ENCODE results near the gene CCDC85B.
A peak's percentile ranks its signal among the peaks of the same experiment; 100 is the strongest.
"Not testable (repeated sequence)": the region's sequence is repeated elsewhere in the genome, so short reads cannot be mapped to it uniquely, and the experiment has no call there.

The CCDC85B gene

DNA sequence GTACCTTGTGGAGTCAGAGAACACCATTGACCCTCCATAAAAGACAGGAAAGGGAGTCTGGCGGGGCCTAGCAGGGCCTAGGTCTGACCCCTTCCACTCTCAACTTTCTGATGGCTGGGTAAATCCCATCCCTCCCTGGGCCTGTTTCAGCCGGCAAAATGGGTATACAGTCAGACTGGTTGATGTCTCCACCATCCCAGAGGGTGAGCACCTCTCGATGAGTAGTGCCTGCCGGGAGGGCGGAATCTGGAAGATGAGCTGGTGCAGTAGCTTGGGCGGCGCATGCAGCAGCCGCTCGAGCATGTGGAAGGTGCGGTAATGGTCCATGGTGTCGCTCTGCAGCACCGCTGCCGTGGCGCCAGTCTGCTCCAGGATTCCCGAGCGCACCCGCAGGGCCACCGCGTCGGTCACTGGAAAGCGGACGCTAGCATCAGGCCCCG, 2.7 kb upstream of the CCDC85B start:
- DNase-seq: peak; percentile 47

DNA sequence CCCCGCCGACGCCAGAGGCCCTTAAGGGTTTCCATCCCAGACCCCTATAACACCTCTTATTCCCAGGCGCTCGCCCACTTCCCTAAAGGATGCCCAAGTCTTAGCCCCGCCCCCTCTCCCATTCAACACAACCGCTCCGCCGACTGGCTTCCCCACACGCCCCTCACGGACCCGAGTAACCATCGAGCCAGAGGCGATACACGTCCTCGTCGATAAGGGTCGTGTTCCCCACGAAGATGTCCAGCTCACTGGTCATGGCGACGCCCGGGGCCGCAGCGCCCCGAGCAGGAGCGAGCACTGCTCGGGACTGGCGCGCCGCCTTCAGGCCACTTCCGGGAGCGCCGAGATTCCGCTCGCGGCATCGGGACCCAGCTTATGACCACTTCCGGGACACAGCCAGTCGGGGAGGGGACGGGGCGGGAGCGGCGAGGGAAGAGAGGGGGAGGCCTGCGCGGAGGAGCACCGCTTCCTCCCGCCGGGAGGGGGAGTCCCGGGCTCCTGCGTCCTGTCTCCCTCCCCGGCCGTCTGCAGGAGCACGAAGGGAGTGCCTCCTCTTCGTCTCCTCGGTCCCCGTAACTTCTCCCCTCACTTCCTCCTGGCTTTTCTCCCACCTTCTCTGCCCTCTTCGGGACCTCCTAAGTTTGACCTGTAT, 2.2 kb upstream of the CCDC85B start, which contains the start of gene FIBP:
FIBP (minus strand) TSS at position 309 of the 652 bp plus-strand sequence; CDS start at position 256, 53 bp downstream.
- peak; percentile 96 for DNase-seq

DNA sequence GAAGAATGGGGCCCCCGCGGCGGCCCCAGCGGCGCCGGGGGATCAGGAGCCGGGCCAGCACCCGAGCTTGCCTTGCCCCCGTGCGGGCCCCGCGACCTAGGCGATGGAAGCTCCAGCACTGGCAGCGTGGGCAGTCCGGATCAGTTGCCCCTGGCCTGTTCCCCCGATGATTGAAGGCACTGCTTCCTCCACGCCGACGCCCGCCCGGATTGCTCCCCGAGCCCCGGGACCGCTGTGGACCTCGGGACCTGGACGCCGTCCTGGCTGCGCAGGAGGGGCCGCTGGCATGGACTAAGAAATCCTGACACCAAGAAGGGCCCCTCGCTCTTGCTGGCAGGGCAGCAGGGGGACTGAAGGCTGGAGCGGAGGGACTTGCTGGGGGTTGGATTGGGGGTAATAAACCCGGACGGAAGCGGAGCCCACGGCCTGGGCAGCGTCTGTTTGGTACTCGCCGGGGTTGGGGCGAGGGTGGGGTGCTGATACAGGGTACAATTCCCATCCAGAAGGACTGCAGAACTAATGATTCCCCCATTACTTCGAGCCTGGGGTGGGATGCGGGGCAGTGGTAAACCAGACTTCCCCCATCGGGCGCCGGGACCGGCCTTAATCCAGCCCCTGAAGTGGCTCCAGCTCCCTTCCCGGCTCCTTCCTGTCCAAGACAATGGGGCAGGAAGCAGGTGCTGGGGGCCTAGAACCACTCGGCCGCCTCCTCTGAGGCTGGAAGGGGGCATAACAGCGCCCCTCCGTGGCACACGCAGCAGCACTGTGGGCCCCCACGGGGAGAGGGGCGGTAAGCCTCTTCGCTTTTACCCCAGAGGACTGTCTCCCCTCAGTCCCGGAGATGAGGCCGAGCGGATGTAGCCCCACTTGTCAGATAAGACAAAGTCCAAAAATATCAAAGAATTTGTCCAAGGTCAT, 1.0 kb downstream of the CCDC85B start:
- peak; percentile 35 for DNase-seq

DNA sequence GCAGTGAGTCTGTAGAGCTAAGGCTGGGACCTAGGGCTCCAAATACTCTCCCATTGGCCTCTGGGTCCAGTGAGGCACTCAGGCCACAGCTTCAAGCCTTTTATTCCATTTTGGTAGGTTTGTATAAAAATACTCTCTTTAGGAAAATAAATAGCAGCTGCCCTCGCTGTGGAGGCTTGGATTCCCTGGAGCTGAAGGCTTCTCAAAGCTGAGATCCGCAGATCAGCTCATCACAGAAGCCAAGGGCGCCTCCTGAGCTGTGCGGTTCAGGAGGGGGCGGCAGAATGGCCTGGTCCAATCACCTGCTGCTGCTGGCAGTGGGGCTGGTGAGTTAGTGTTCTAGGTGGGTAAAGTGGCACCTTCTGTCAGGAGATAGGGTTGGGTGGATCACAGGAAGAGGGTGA, 1.7 kb downstream of the CCDC85B start:
- not testable (repeated sequence) for DNase-seq

DNA sequence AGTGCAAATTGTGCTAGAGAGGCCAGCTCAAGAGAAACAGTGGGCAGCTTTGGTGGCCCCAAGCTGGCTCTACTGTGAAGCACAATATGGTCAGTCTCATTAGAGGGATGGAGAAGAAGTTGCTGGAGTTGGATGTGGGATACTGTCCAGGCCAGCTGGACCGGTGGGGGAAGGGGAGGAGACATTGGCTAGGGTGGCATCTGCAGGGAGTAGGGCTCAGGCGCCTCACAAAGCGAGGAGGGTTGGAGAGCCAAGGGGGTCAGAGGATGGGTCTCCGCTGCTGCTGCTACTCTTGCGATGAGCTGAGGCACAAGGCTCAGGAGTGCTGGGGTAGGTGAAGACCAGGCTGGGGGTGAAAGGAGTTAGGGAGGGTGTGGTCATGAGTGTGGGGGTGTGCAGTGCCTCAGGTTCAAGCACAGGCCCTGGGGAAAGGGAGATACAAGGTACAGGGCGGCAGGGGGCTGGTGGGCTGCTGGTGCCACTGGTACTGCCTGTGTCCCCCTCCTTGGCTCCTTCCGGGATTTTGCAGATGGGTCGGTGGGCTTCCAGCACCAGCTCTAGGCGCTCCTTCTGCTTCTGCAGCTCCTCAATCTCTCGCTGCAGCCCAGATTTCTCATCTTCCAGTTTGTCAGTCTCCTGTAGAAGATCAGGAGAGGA, 2.3 kb downstream of the CCDC85B start:
- no peak for DNase-seq

DNA sequence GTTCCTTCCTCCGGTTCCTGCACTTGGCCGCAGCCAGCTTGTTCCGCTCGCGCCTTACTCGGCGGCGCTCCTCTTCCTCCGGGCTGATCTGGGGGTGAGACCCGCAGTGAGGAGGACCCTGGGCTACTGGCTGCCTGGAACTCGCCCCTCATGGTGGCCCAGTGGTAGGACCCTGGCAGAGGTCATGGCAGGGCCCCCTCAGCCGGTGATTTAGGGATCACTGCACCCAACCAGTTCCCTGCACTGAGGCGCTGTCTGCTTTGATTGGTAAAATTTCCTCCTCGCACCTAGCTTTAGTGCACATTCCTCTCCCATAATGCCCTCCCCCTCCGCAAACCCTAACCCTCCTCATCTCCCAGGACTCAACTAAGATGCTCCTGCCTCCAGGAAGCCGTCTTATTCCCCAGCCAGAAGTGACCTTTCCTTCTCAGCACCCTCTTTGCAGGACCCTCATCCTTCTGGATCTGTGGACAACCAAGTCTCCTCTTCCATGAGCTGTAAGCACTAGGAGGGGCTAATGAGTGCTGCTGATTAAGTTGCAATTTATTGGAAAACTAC, 3.6 kb downstream of the CCDC85B start:
- peak; percentile 55 for DNase-seq

DNA sequence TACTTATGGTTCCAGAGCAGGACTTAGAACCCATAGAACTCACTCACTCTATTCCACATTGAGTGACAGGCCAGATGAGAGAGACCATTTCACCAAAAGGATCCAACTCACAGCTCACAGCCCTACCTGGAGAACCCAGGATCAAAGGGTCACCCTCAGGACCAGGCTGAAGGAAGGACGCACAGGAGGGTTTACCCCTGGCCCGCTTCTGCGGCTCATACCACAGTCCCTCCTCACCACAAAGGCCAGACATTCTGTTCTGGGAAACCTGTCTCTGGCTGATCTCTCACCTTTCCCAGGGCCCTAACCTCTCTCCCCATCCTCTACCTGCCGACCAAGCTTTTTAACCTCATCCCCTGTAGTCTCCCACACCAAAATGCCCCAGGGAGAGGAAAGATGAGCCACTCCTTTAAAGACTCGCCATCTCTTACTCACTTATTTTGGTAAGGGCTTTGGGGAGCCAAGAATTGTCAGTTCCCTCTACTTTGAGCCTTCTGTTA, 5.1 kb downstream of the CCDC85B start:
- DNase-seq: no peak

DNA sequence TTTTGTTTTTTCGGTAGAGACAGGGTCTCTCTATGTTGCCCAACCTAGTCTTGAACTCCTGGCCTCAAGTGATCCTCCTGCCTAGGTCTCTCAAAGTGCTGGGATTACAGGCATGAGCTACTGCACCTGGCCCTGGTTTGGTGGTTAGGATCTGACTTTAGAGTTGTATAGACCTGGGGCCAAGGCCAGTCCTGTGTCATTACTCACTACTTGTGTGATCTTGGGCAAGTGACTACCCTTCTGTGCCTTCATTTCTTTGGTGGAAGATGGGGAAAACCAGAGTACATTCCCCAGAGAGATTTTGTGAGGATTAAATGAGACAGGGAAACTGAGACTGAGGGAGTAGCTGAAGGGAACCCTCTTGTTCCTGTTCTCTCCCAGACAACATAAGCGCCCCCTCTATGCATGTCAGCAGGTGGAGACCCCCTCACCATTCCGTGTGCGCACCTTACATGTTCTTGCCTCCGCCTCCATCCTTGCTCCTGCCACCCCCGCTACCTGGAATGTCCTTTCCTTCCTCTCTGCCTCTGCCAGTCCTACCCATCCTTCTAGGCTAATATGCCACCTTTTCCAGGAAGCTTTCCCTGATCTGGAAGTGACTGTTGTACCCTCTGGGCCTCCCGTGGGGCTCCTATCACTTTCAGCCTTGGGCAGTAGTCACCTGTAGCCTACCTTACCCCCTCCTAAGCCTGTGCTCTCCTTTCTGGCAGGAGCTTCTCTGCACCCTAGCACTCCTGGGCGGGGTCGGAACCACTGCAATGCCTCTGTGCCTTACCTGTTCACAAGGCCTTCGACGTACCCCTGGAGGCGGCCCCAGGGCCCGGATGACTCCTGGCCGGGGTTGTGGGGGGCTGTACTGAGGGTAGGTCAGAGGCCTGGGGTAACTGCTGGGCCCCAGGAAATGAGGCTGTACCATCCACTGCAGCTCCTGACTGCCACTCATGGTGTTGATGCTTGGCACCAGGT, 5.8 kb downstream of the CCDC85B start:
- DNase-seq: no peak

DNA sequence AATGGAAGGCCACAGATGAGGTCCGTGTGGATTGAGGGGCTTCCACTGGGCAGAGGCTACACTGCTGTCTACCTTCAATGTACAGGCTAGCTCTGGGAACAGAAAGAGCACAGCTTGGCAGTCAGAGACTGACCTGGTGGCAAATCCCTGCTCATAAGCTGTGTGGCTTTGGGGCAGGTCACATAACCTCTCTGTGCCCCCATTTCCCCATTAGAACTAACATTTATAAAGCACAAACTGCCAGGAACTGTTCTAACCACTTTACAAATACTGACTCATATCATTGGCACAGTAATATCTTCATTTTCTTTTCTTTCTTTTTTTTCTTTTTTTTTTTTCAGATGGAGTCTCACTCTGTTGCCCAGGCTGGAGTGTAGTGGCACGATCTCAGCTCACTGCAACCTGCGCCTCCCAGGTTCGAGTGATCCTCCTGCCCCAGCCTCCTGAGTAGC, 6.6 kb downstream of the CCDC85B start:
- no peak for DNase-seq

DNA sequence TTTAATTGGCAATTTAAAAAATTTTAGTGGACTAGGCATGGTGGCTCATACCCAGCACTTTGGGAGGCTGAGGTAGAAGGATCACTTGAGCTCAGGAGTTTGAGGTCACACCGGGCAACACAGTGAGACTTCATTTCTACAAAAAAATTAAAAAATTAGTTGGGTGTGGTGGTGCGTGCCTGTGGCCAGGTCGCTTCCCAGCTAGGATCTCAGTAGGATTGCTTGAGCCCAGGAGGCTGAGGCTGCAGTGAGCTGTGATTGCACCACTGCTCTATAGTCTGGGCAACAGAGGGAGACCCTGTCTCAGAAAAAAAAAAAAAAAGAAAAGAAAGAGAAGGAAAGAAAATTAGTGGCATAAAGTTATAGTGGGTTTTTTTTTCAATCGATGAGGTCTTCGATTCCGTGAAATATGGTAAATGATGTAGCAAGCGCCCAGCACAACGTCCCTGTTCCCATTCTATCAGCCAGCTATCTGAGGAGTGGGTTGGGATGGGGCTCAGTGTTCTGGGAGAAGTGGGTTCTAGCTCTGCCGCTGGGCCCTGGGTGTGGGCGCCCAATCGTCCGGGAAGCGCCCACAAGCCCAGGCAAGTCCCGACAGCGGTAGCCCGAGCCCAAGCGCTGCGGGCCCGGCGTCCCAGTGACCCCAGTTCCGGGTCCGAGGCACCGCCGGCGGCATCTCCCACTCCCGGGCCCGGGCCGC, 8.3 kb downstream of the CCDC85B start:
- DNase-seq: no peak

DNA sequence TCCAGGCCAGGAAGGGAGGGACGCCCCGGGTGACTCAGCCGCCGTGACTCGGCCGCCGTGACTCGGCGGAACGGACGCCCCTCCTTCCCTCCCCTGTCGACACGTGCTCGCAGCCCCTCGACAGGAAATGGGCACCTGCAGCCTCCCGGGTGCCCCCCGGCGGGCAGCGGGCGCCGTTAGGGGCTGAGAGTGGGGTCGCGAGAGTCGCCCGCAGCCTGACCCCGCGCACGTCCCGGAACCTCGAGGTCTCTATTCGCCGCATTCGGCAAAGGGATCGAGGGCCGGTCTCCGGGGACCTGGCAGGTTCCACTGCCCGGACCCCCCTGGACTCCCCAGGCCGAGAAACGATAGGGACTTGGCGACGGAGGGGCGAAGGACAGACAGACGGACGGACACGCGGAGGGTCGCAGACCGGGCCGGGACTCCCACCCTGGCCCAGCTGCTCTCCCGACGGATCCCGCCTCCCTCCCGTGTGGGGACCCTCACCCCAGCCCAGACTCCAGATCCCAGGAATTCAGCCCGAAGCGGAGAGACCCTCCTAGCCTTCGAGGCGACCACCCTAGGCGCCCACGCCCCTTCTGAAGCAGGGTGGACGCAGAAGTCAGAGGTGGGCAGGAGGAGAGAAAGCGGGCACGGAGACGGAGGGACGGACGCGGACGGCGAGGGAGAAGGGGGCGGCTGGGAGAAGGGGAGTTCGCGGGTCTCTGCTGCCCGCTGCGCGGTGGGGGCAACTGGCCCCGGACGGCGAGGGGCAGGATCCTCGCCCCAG, 9.1 kb downstream of the CCDC85B start:
- peak; percentile 65 for DNase-seq

DNA sequence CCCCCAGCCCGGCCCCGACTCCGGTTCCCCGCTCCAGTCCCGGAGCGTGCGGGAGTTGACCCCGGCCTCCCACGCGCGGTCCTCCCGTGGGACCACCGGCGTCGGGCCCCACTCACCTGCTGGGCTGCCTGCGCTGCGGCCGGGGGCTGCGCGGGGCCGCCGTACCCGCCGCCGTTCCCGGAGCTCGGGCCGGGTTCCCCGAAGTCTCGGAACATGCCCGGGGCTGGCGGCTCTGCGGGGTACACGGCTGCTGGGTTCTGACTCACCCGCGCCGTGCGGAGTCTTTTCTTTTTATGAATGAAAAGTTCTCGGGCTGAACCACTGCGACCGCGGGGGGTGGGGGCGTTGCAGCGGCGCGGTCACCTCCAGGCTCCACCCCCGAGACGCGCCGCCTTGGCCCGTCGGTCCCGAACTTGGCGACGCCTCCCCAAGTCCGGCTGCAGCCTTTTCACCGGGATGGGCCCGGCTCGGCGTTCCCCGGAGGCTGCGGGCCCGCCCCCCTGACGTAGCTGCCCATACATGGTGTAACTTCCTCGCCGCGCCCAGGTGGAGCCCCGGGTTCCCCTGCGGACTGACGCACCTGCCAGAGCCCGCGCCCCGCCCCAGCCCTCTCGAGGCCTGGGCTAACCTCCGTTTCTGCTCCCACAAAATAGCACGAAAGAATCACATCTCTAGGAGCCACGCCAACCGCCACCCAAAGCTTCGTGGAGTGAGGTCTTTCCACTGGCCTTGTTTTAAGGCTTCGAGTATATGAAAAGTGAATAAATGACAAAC, 9.8 kb downstream of the CCDC85B start, which contains the start of gene FOSL1:
FOSL1 (minus strand) TSS at position 264 of the 774 bp plus-strand sequence; CDS start at position 215, 49 bp downstream.
- DNase-seq: peak; percentile 95

DNA sequence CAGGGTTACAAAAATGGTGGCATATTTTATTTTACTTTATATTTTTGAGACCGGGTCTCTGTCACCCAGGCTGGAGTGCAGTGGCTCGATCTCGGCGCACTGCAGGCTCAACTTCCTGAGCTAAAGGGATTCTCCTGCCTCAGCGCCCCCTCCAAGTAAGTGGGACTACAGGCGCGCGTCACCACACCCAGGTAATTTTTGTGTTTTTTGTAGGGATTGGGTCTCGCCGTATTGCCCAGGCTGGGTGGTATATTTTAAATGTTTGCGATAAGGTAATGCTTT, 10.4 kb downstream of the CCDC85B start:
- no peak for DNase-seq

DNA sequence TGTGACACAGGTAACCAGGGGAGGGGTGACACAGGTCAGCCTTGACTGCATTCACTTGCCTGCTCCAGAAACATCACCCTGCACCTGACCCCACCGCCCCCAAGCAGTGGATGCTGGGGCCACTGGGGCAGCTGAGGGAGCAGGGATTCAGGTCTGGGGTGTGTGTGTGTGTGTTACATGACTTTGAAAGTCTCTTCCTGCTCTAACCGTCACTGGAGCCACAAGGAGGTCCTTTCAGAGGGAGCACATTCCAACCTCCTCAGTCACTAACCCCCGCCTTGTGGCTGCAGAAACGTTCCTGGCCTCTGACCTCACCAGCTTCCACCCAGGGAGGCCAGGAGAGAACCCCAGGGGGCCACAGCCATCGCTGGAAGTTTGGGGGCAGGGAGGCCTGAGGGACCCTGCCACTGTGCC, 12.6 kb downstream of the CCDC85B start:
- DNase-seq: no peak

DNA sequence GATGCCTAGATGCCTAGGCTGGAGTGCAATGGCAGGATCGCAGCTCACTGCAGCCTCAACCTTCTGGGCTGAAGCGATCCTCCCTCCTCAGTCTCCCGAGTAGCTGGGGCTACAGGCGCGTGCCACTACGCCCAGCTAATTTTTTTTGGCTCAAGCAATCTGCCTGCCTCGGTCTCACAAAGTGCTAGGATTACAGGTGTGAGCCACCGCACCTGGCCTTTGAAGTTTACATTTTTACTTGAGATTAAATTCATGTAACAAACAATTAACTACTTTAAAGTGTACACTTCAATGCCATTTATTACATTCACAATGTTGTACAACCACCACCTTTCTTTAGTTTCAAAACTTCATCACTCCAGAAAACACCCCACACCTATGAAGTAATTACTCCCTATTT, 13.2 kb downstream of the CCDC85B start:
- DNase-seq: no peak

DNA sequence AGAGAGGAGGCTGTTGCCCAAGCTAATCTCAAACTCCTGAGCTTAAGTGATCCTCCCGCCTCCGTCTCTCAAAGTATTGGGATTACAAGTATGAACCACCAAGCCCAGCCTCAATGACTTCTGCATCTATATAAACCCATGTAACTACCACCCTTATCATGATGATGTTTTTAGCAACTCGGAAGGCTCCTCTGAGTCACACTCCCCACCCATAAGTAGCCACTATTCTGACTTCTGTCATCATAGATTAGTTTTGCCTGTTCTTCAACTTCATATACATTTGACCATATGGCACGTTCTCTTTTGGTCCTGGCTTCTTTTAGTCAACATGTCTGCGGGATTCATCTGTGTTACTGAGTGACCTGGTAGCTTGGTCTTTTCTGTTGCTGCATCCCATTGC, 16.1 kb downstream of the CCDC85B start:
- no peak for DNase-seq

DNA sequence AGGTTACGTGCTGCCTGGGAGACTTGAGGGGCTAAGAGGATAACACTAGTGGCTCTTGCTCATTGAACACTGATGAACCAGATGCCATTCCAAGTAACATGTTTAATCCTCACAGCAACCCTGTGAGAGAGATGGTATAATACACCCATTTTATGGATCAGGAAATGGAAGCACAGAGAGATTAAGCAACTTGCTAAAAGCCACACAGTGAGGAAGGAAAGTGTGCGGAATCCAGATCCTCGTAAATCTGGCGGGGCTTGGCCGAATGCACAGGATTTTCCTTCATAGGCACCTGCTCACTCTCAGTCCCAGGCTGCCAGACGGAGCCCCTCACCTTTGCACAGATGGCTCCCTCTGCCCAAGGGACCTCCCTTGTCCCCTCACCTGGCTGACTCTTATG, 17.4 kb downstream of the CCDC85B start:
- no peak for DNase-seq

DNA sequence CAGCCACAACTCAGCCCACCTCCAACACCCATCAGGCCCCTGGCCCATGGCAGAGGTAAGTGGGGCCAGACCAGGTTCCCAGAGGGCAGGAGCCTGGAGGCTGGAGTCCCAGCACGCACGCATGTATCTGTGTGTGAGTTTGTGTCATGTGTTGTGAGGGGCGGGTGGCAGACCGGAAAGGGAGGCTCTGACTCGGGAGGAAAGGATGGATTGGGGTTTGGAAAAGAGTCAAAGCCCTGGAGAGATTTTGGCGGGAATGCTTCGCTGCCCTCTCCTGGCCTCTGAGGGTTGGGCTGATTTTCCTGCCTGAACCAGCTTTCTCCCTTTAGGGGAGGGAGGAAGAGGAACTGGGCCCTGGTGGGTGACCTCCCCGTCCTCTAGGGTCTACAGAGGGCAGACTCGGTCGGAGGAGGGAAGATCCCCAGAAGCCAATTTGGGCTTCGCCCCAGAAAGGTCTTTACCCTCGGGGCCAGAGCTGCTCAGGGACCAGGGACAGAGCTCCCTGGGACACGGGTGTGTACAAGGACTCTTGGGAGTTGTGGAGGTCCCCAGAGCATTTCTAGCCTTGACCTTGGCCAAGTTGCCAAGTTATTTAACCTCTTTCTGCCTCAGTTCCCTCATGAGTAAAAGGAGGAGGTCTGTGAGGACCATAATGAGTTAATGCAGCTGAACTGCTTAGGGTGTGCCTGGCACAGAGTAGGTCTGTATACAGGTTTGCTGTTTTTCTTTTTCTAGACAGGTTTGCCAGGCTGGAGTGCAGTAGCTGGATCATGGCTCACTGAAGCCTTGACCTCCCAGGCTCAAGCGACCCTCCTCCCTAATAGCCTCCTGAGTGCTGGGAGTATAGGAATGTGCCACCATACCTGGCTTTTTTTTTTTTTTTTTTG, 21.5 kb downstream of the CCDC85B start:
- DNase-seq: no peak
